HepG2 (cell line): ENCODE results near the gene TAC3. TPM values are rescaled to one million over a fixed set of nuclear protein-coding genes. Genes with fewer than 3 reads are reported as not detected.

ENCODE experiments used
- ATAC-seq: fragments of 200-7000 bp; cut with Tn5 transposase; 3 replicates; pipeline ENCODE4 v1.9.1; 2020; ENCODE audit warnings: mild to moderate bottlenecking, moderate library complexity
- BruUV-seq: library from RNA; stranded (reverse); fragments of 400-500 nt; replicated peaks from 2 replicates; lab custom pipeline; 2021; lab: Mats Ljungman, UMichigan
- CTCF ChIA-PET: fragments of 300-600 bp; formaldehyde crosslinking; extraction: SDS; loops from one replicate; lab custom pipeline; 2021; ENCODE audit warnings: low total read pairs, inconsistent platforms, low intra/inter-chr PET ratio; lab: Yijun Ruan, JAX
- POLR2A ChIA-PET: fragments of 350-600 bp; sonication (Branson Sonifier 250); formaldehyde crosslinking; loops from one replicate; lab custom pipeline; 2020; ENCODE audit warnings: antibody characterized with exemption, inconsistent platforms; lab: Yijun Ruan, JAX
- DNase-seq: peaks from one replicate; pipeline ENCODE4 v3.0.0-alpha.2; 2015; ENCODE audit warnings: low spot score
- FAIRE-seq: peaks from 3 replicates; lab custom pipeline; 2011; peaks lifted over from hg19 to GRCh38; lab: Jason Lieb, UNC
- H2AFZ ChIP-seq: one replicate; pipeline ENCODE4 v1.6.1; 2011; ENCODE audit warnings: low read length, inconsistent platforms
- H3K27ac ChIP-seq: fragments of 300-600 bp; 3 replicates; pipeline ENCODE4 v1.8.0; 2011; ENCODE audit warnings: mixed run types, mild to moderate bottlenecking, mixed read lengths, low read length, inconsistent platforms; ENCODE audit not compliant: insufficient read depth; ENCODE audit errors: extremely low read length
- H3K27me3 ChIP-seq, 2 experiments: fragments of 200-600 bp in 1 of 2; 2 replicates in 1 of 2; 3 replicates in 1 of 2; pipeline versions ENCODE4 v1.6.0 to v1.8.0; 2011; ENCODE audit warnings: low read length in 2 of 2, mild to moderate bottlenecking in 2 of 2, moderate library complexity in 2 of 2, inconsistent platforms in 1 of 2; ENCODE audit not compliant: insufficient read depth in 2 of 2, control insufficient read depth in 1 of 2
- H3K36me3 ChIP-seq, 2 experiments: fragments of 200-600 bp in 1 of 2; replicated peaks in 1 of 2; 2 replicates in 1 of 2; 3 replicates in 1 of 2; pipeline versions ENCODE4 v1.5.1 to v1.8.0; 2011; ENCODE audit warnings: low read length in 2 of 2, inconsistent platforms in 1 of 2; ENCODE audit not compliant: insufficient read depth in 2 of 2, control insufficient read depth in 1 of 2
- H3K4me1 ChIP-seq: 2 replicates; pipeline ENCODE4 v1.5.1; 2012; ENCODE audit warnings: low read length, inconsistent platforms; ENCODE audit not compliant: insufficient read depth
- H3K4me2 ChIP-seq: 2 replicates; pipeline ENCODE4 v1.6.0; 2011; ENCODE audit warnings: low read depth, low read length, inconsistent platforms
- H3K4me3 ChIP-seq, 3 experiments: fragments of 200-600 bp in 1 of 3; sonication (generic), shearing (Covaris generic) in 1 of 3; replicated peaks in 1 of 3; 2 replicates each; pipeline ENCODE4 v1.5.1; 2011 to 2016; ENCODE audit warnings: low read length in 3 of 3, inconsistent platforms in 2 of 3, low read depth in 2 of 3, mild to moderate bottlenecking in 2 of 3, control low read depth in 1 of 3, mixed read lengths in 1 of 3; ENCODE audit not compliant: insufficient read depth in 1 of 3
- H3K79me2 ChIP-seq: one replicate; pipeline ENCODE4 v1.6.1; 2011; ENCODE audit warnings: low read length, inconsistent platforms; ENCODE audit not compliant: insufficient read depth
- H3K9ac ChIP-seq: 2 replicates; pipeline ENCODE4 v1.6.0; 2011; ENCODE audit warnings: mild to moderate bottlenecking, low read depth, low read length, inconsistent platforms; ENCODE audit not compliant: insufficient read depth
- H3K9me3 ChIP-seq: 2 replicates; pipeline ENCODE4 v1.5.1; 2012; ENCODE audit warnings: mild to moderate bottlenecking, low read length
- H4K20me1 ChIP-seq: 2 replicates; pipeline ENCODE4 v1.6.0; 2011; ENCODE audit warnings: inconsistent platforms, mild to moderate bottlenecking, low read length, moderate library complexity; ENCODE audit not compliant: insufficient read depth
- ARID3A ChIP-seq: IDR thresholded peaks from 2 replicates; pipeline ENCODE4 v1.6.1; 2012; ENCODE audit warnings: low read depth, low read length, improper control_type of control experiment
- BHLHE40 ChIP-seq: IDR thresholded peaks from 2 replicates; pipeline ENCODE4 v1.6.1; 2011; ENCODE audit warnings: low read length, improper control_type of control experiment
- ELK4 ChIP-seq: sonication (generic); formaldehyde crosslinking; IDR thresholded peaks from 2 replicates; pipeline ENCODE4 v1.9.0; 2021; ENCODE audit warnings: missing genetic modification reagents, borderline replicate concordance
- HNRNPK ChIP-seq: fragments of 200-400 bp; formaldehyde crosslinking; IDR thresholded peaks from 2 replicates; pipeline ENCODE4 v1.6.1; 2018; ENCODE audit warnings: low read length, low read depth, moderate library complexity, mild to moderate bottlenecking; ENCODE audit not compliant: poor library complexity, severe bottlenecking
- JUND ChIP-seq: sonication (generic); formaldehyde crosslinking; IDR thresholded peaks from 2 replicates; pipeline ENCODE4 v1.8.0; 2022; ENCODE audit warnings: mild to moderate bottlenecking, missing genetic modification reagents
- MIER3 ChIP-seq: IDR thresholded peaks from 2 replicates; pipeline ENCODE4 v1.6.1; 2016; ENCODE audit warnings: missing compliant biosample characterization, borderline replicate concordance
- POLR2A ChIP-seq, 2 experiments: IDR thresholded peaks; 2 replicates each; pipeline ENCODE4 v1.6.1; 2011; ENCODE audit warnings: low read depth in 2 of 2, low read length in 2 of 2, mild to moderate bottlenecking in 1 of 2, moderate library complexity in 1 of 2; ENCODE audit not compliant: insufficient read depth in 1 of 2
- TCF7 ChIP-seq: sonication (generic); IDR thresholded peaks from 2 replicates; pipeline ENCODE4 v1.6.1; 2016; ENCODE audit warnings: antibody characterized with exemption, low read depth
- ZFP82 ChIP-seq: sonication (generic); formaldehyde crosslinking; IDR thresholded peaks from 2 replicates; pipeline ENCODE4 v1.5.1; 2020; ENCODE audit warnings: mild to moderate bottlenecking, missing genetic modification reagents, borderline replicate concordance
- ZMYM4 ChIP-seq: sonication (generic); formaldehyde crosslinking; IDR thresholded peaks from 2 replicates; pipeline ENCODE4 v1.8.1; 2023; ENCODE audit warnings: mild to moderate bottlenecking, missing genetic modification reagents
- ZNF143 ChIP-seq: sonication (generic); formaldehyde crosslinking; IDR thresholded peaks from 2 replicates; pipeline ENCODE4 v1.4.0; 2020; ENCODE audit warnings: missing genetic modification reagents
- ZNF446 ChIP-seq: sonication (generic); formaldehyde crosslinking; IDR thresholded peaks from 2 replicates; pipeline ENCODE4 v1.5.0; 2020; ENCODE audit warnings: mild to moderate bottlenecking, missing genetic modification reagents
- WGBS: methylation state at CpG from one replicate; pipeline ENCODE4 v1.1.6; 2017; ENCODE audit warnings: low lambda C conversion rate; 5-methylcytosine and 5-hydroxymethylcytosine counted together
- in situ Hi-C: cut with HindIII; loops from 2 replicates; pipeline ENCODE4 v1.10.0; 2017; ENCODE audit warnings: low pct_unique_long_range_greater_than_20kb; ENCODE audit not compliant: extremely low pct_ligation_motif_present
- intact Hi-C: fragments of 100-400 bp; cut with micrococcal nuclease; formaldehyde crosslinking; loops from one replicate; pipeline ENCODE4 v1.10.0; 2022; ENCODE audit not compliant: unreplicated experiment
- polyA plus RNA-seq, 8 experiments: library from polyadenylated mRNA; depleted of rRNA in 3 of 8; stranded (reverse) in 7 of 8; unstranded in 1 of 8; fragments of >200 nt; fragmentation: Illumina TruSeq in 4 of 8; extraction: Trizol in 4 of 8; gene quantifications; 2 replicates each; pipeline versions ENCODE4 v1.2.1 to v1.2.3, GENCODE V29; 2011 to 2016; ENCODE audit warnings: low read depth in 4 of 8, missing spikeins in 1 of 8, mixed read lengths in 1 of 8; ENCODE audit not compliant: insufficient read depth in 1 of 8
- total RNA-seq, 5 experiments: library from RNA; depleted of rRNA; stranded (reverse); fragments of >200 nt; fragmentation: Illumina TruSeq; extraction: Trizol; gene quantifications; 2 replicates each; pipeline ENCODE4 v1.2.3, GENCODE V29; 2016; ENCODE audit warnings: low read depth in 1 of 5
- TF ChIP-seq, protein P1 (sequence below): sonication (generic); formaldehyde crosslinking; IDR thresholded peaks from 2 replicates; pipeline ENCODE4 v1.5.1; 2020; ENCODE audit warnings: mild to moderate bottlenecking, missing genetic modification reagents, moderate library complexity

Gene TAC3
- total and polyA plus RNA-seq, 2 of the 13 experiments (the other 11 are each of a cell fraction or from before 2014, with no cell fraction given) = 0.13 to 0.15 TPM

- WGBS = 92% methylated on average over 10 of the region's 10 CpGs
- no peak overlapping the region for H3K4me3 ChIP-seq
- no peaks in the 10 kb centered on the region for H3K9me3 ChIP-seq
- in situ Hi-C loops (no loop called here), intact Hi-C loops (no loop called here)
- H3K9ac ChIP-seq = no peak overlapping the region
- no peak overlapping the region for H2AFZ ChIP-seq
- no peaks in the 10 kb centered on the region for H3K36me3 ChIP-seq
- no peak overlapping the region for H3K4me2 ChIP-seq
- TF ChIP-seq ZMYM4 (CRISPR knock-in tag) = no peak
- TF ChIP-seq ZNF143 = no peak
- no peak for TF ChIP-seq JUND (CRISPR knock-in tag)
- no TSS peak for BruUV-seq
- no peak overlapping the region for H3K27ac ChIP-seq
- no peaks in the 10 kb centered on the region for H4K20me1 ChIP-seq
- ChIA-PET CTCF (no interaction called here), POLR2A (interaction anchor here (0.7 kb wide), 1 partner anchor 29 kb away, joined by 3 read pairs; no protein-coding TSS in a partner anchor)
- DNase-seq = no peak
- H3K4me1 ChIP-seq = peaks cover 38% of the 10 kb centered on the region
- no peaks in the 10 kb centered on the region for H3K27me3 ChIP-seq
- H3K79me2 ChIP-seq = no peaks in the 10 kb centered on the region
- no peak for ATAC-seq
- no peak for FAIRE-seq
Measured at GRCh38 chr12:57046947-57047890, 30.9 kb upstream of the TAC3 start.

DNA sequence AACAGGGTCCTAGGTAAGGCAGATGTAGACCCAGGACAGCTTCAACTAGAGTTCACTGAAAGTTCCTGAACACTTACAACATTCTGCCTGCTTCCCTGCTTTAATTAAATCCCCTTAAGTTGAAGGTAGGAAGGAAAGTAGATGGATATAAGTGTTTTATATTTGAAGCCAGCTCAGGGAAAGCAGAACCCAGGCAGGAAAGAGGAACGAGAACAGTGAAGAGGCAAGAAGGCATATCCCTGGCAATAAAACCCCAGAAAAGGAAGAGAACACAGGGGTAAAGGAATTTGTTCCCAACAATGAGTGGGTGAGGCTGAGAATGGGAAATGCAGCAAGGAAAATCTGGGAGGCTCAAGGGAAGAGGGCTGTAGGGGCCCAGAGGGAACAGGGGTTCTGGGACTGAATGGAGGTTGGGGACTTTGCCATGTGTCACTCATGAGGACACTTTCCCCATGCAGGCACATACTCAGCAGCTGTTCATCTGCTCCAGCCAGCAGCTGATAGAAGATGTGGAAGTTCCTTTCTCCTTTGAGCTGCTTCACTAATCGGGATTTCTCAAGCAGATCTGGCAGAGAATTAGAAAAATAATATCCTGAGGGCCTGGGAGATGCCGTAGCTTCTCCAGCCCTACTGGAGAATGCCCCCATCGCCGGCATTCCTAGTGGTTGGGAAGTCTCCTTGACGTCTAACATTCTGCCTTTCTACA lies 29.9 kb upstream of the TAC3 start:
- ChIA-PET CTCF (no interaction called here), POLR2A (no interaction called here)
- no peak overlapping the region for H3K4me3 ChIP-seq
- FAIRE-seq (no peak), DNase-seq (no peak), ATAC-seq (no peak)
- in situ Hi-C loops (no loop called here), intact Hi-C loops (no loop called here)
- no peak overlapping the region for H3K4me2 ChIP-seq
- no peak overlapping the region for H3K27ac ChIP-seq
- 84% methylated on average over 6 of the region's 6 CpGs for WGBS
- H3K27me3 ChIP-seq = no peaks in the 10 kb centered on the region
- BruUV-seq = no TSS peak
- H3K36me3 ChIP-seq = no peaks in the 10 kb centered on the region
- H3K9ac ChIP-seq = no peak overlapping the region
- H3K79me2 ChIP-seq = no peaks in the 10 kb centered on the region
- no peak overlapping the region for H2AFZ ChIP-seq
- H3K4me1 ChIP-seq = peaks cover 34% of the 10 kb centered on the region
- no peaks in the 10 kb centered on the region for H4K20me1 ChIP-seq
- H3K9me3 ChIP-seq = no peaks in the 10 kb centered on the region
- TF ChIP-seq HNRNPK (no peak), ZFP82 (CRISPR knock-in tag) (no peak), TCF7 (no peak), POLR2A (IDR thresholded peaks at IDR 0.05; ENCODE audit: insufficient read depth in 1 of 2, low read depth in 2 of 2, low read length in 2 of 2) (no peak), ZNF446 (CRISPR knock-in tag) (no peak), ARID3A (no peak), MIER3 (CRISPR knock-in tag) (no peak), BHLHE40 (no peak), ELK4 (CRISPR knock-in tag) (no peak)
- TF ChIP-seq, protein P1, sequence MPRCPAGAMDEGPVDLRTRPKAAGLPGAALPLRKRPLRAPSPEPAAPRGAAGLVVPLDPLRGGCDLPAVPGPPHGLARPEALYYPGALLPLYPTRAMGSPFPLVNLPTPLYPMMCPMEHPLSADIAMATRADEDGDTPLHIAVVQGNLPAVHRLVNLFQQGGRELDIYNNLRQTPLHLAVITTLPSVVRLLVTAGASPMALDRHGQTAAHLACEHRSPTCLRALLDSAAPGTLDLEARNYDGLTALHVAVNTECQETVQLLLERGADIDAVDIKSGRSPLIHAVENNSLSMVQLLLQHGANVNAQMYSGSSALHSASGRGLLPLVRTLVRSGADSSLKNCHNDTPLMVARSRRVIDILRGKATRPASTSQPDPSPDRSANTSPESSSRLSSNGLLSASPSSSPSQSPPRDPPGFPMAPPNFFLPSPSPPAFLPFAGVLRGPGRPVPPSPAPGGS (CRISPR knock-in tag) = no peak
